NCI-H748 (cell line): ENCODE measurements around the gene SYNDIG1L.

ENCODE experiments used
- DNase-seq: peaks from one replicate; lab custom pipeline; 2025; ENCODE audit not compliant: unreplicated experiment; lab: John Stamatoyannopoulos, UW

The SYNDIG1L gene

DNA sequence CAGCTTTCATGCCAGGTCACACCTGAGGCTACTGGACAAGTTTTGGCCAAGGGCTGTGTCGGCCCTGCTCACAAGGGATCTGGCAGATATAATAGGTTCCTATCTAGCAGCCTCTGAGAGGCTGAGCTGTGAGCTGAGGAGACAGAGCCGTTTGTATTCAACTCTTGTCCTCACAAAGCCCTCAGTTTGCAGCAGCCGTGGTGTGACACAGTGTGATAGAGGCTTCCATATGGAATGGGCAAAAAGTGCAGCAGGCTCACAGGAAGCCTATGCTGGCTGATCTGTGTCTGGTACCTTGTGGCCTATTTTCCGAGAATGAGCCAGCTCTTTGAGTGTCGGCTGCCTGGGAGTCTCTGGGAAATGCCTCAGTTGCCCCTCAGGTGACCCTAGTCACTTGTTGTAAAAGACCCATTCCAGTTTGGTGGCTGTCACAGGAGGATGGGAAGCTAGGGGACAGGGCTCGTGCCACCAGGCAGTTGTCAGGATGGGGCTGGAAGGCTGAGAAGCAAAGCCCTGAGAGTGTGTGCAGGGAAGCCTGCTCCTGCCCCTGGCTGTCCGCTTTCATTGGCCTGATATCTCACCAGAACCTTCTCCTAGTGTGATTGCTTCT is 61.6 kb downstream of the SYNDIG1L start:
- no peak for DNase-seq

DNA sequence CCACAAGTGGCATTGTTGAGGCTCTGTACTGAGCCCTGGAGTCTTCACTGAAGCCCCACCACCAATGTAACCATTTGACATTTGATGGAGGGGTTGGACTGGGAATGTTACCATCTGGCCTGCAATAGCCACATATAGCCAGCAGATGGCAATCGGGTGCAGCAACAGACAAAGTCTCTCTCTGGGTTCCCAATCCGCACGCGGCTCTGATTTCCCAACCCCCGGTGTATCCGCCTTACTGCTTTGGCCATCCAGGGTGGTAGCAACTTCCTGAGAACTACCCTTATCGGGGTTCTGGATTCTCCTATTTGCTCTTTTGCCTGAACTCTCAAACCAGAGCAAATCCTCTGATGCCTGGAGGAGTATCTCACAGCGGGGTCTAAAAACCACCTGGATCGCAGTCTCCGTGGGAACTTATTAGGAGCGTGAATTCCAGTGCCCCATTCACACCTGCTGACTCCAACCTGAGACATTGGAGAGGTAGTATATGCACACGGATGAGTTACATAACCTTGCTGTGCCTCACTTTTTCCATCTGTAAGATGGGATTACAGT is 63.6 kb downstream of the SYNDIG1L start:
- DNase-seq, result peak; percentile 72

DNA sequence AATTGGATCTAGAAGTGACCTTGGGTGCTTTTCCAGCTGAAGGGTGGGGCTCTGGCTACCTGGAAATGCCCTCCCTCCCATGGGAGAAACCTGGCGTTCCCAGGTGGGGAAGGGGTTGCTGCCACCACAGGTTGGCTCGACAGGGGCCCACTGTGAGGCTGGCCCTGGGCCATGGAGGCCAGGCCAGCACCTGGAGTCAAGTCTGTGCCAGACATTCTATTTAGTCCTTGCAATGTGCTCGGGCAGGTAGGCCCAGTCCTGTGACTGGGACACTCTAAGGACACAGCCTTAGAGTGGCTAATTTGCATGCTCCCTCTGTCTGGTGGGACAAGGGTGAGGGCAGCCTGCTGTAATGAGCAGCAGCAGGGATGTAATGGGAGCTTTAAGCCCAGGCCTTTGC is 65.8 kb downstream of the SYNDIG1L start:
- DNase-seq, result no peak

DNA sequence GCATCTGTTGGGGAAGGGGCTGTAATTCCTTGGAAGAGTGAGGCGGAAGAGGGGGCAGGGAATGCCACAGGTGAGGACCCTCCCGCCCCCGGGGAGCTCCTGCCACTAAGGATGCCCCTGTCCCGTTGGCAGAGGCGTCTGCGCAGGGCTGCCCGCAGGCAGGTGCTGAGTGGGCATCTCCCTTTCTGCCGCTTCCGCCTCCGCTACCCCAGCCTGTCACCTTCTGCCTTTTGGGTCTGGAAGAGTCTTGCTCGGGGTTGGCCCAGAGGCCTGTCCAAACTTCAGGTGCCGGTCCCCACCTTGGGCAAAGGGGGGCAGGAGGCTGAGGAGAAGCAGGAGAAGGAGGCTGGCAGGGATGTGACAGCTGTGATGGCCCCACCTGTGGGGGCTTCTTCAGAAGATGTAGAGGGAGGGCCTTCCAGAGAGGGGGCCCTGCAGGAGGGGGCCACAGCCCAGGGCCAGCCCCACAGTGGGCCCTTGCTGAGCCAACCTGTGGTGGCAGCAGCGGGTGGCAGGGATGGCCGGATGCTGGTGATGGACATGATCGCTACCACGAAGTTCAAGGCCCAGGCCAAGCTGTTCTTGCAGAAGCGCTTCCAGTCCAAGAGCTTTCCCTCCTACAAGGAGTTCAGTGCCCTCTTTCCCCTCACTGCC is 67.7 kb downstream of the SYNDIG1L start:
- DNase-seq, result no peak

DNA sequence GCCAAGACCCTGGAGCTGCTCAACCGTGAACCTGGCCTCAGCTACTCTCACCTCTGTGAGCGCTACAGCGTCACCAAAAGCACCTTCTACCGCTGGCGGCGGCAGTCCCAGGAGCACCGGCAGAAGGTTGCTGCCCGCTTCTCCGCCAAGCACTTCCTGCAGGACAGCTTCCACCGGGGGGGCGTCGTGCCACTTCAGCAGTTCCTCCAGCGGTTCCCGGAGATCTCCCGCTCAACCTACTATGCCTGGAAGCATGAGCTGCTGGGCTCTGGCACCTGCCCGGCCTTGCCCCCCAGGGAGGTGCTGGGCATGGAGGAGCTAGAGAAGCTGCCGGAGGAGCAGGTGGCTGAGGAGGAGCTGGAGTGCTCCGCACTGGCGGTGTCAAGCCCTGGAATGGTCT is 68.4 kb downstream of the SYNDIG1L start:
- no peak for DNase-seq

DNA sequence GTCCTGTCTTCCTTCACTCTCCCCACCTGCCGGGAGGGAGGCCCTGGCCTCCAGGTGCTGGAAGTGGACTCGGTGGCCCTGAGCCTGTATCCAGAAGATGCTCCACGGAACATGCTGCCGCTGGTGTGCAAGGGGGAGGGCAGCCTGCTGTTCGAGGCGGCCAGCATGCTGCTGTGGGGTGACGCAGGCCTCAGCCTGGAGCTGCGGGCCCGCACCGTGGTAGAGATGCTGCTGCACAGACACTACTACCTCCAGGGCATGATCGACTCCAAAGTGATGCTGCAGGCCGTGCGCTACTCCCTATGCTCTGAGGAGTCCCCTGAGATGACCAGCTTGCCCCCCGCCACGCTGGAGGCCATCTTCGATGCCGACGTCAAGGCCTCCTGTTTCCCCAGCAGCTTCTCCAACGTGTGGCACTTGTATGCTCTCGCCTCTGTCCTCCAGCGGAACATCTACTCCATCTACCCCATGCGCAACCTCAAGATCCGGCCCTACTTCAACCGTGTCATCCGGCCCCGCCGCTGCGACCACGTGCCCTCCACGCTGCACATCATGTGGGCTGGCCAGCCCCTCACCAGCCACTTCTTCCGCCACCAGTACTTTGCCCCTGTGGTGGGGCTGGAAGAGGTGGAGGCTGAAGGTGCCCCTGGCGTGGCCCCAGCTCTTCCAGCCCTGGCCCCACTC is 69.0 kb downstream of the SYNDIG1L start:
- no peak for DNase-seq
